ENCODE measurements around the gene LGR5.
"Not testable (repeated sequence)": the region's sequence is repeated elsewhere in the genome, so short reads cannot be mapped to it uniquely, and the experiment has no call there.

LGR5 gene

GRCh38 chr12:71555191-71555590, 115.6 kb downstream of the LGR5 start:
- peak in 1 of 2 experiments; percentile 36 for DNase-seq

GRCh38 chr12:71555789-71556188, 116.2 kb downstream of the LGR5 start:
- DNase-seq, result not testable (repeated sequence)

GRCh38 chr12:71556448-71556847, 116.8 kb downstream of the LGR5 start:
- no peak for DNase-seq

- no peak for DNase-seq
Measured at GRCh38 chr12:71556875-71557274, 117.3 kb downstream of the LGR5 start.

GRCh38 chr12:71558445-71558844, 118.8 kb downstream of the LGR5 start:
- no peak for DNase-seq

- peak in 1 of 2 experiments; percentile 28 for DNase-seq
Measured at GRCh38 chr12:71562676-71563595, 123.3 kb downstream of the LGR5 start.

- no peak for DNase-seq
Measured at GRCh38 chr12:71565535-71565934, 125.9 kb downstream of the LGR5 start.

- DNase-seq, result no peak
Measured at GRCh38 chr12:71566655-71567054, 127.1 kb downstream of the LGR5 start.

- no peak for DNase-seq
Measured at GRCh38 chr12:71567537-71567936, 127.9 kb downstream of the LGR5 start.

GRCh38 chr12:71569885-71570284, 130.3 kb downstream of the LGR5 start:
- not testable (repeated sequence) for DNase-seq

GRCh38 chr12:71576496-71576895, 136.9 kb downstream of the LGR5 start:
- DNase-seq, result peak in 1 of 2 experiments; percentile 29

GRCh38 chr12:71578694-71579258, 139.2 kb downstream of the LGR5 start:
- DNase-seq, result no peak

GRCh38 chr12:71581206-71581605, 141.6 kb downstream of the LGR5 start:
- no peak for DNase-seq

GRCh38 chr12:71582925-71583324, 143.3 kb downstream of the LGR5 start:
- DNase-seq, result no peak

GRCh38 chr12:71584356-71584755, 144.8 kb downstream of the LGR5 start:
- no peak for DNase-seq

- DNase-seq, result no peak
Measured at GRCh38 chr12:71585218-71585617, 145.6 kb downstream of the LGR5 start.

GRCh38 chr12:71587012-71587411, 147.4 kb downstream of the LGR5 start:
- no peak for DNase-seq

- DNase-seq, result no peak
Measured at GRCh38 chr12:71589478-71589881, 149.9 kb downstream of the LGR5 start.

- DNase-seq, result no peak
Measured at GRCh38 chr12:71591601-71592000, 152.0 kb downstream of the LGR5 start.

- no peak for DNase-seq
Measured at GRCh38 chr12:71592841-71593240, 153.2 kb downstream of the LGR5 start.

GRCh38 chr12:71594214-71594948, 154.8 kb downstream of the LGR5 start:
- no peak for DNase-seq

- DNase-seq, result peak in 1 of 2 experiments; percentile 4
Measured at GRCh38 chr12:71599210-71599609, 159.6 kb downstream of the LGR5 start.

GRCh38 chr12:71601546-71601945, 161.9 kb downstream of the LGR5 start:
- DNase-seq, result no peak
